ENCODE results near the gene CACNA1B.

Gene CACNA1B

DNA sequence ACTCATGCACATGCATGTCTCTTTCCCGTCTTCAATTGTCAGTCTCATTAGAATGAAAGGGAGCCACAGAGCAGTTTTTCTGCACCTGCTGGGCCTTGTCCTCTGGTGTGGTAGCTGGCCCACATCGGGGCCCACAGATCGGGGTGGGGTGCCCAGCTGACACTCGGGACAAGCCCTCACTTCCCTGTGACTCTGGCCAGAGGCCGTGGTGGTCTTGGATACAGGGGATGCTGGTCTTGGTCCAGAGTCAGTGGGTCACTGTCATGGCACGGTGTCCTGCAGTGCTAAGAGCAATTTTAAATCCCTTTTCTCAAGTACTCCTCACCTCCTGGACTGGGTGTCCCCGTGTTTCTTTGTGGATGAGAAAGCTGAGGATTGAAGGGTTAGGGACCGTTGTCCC, 193.2 kb downstream of the CACNA1B start:
- no peak overlapping the region for H3K14ac ChIP-seq (ENCODE audit: low read length)

DNA sequence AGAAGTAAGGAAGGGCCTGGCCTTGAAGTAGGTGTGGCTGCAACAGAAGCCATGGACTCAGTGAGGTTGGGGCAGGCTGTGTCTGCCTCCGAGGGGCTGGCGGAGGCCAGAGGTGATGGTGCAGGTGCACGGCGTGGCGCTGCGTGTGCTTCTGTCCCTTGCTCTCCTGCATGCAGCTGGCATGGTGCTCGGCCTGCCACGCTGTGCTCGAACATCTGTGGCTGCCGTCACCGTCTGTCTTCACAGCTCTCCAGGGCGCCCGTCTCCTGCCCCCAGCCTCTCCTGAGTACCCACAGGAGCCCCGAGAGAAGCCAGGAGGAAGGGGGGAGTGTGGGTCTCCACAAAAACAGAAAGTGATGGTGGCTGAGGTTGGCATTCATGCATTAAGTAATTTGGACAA, 193.7 kb downstream of the CACNA1B start:
- no CpG with 5 or more reads among the region's 14 CpGs for WGBS, 2 donors (ENCODE audit: extremely low coverage in 2 of 2, insufficient read length in 2 of 2, insufficient replicate concordance in 1 of 2)
- Histone ChIP-seq H2BK120ac (ENCODE audit: low read depth, low read length) (no peak overlapping the region), H2AK5ac (ENCODE audit: low read depth, low read length) (no peak overlapping the region), H2AFZ (ENCODE audit: low read length) (no peak overlapping the region), H3K79me1 (ENCODE audit: low read depth, low read length) (no peaks in the 10 kb centered on the region), H3K27me3 (ENCODE audit: control insufficient read depth in 3 of 3, insufficient read depth in 3 of 3, low read depth in 1 of 3, low read length in 3 of 3) (no peaks in the 10 kb centered on the region), H3K23ac (ENCODE audit: low read depth, low read length, poor library complexity) (no peak overlapping the region), H2BK5ac (ENCODE audit: low read length) (no peak overlapping the region), H3K9me3 (replicated peaks in 1 of 2; ENCODE audit: control insufficient read depth in 2 of 2, insufficient read depth in 1 of 2, low read depth in 1 of 2, low read length in 2 of 2) (peaks cover 0 to 10% of the 10 kb centered on the region in 2 donors), H3K4ac (ENCODE audit: low read length) (no peak overlapping the region), H2BK12ac (ENCODE audit: low read length) (no peak overlapping the region), H3K18ac (ENCODE audit: low read length) (peak overlapping the region; percentile 33), H3K4me3 (ENCODE audit: low read length in 2 of 2) (no peak overlapping the region), H3K14ac (ENCODE audit: low read length) (peak overlapping the region; percentile 6), H4K8ac (ENCODE audit: low read depth, low read length) (no peak overlapping the region), H3K4me1 (ENCODE audit: control insufficient read depth in 2 of 2, insufficient read depth in 1 of 2, low read depth in 1 of 2, low read length in 2 of 2) (peaks cover 4 to 15% of the 10 kb centered on the region in 2 donors), H3K9ac (ENCODE audit: low read depth, low read length, poor library complexity) (no peak overlapping the region), H4K91ac (ENCODE audit: low read depth, low read length, poor library complexity) (no peak overlapping the region), H3K36me3 (replicated peaks in 1 of 2; ENCODE audit: control insufficient read depth in 2 of 2, insufficient read depth in 2 of 2, low read length in 2 of 2) (no peaks in the 10 kb centered on the region), H3K4me2 (ENCODE audit: insufficient read depth, low read length, poor library complexity, severe bottlenecking) (no peak overlapping the region), H2BK15ac (ENCODE audit: low read length) (no peak overlapping the region), H3K27ac (replicated peaks; ENCODE audit: low read length) (no peak overlapping the region)
- DNase-seq (ENCODE audit: low spot score): no peak

More for the DNA sequence above, 193.2 kb downstream of the CACNA1B start:
- Histone ChIP-seq H3K23ac (ENCODE audit: low read depth, low read length, poor library complexity) (no peak overlapping the region), H3K27me3 (ENCODE audit: control insufficient read depth in 3 of 3, insufficient read depth in 3 of 3, low read depth in 1 of 3, low read length in 3 of 3) (no peaks in the 10 kb centered on the region), H2BK12ac (ENCODE audit: low read length) (no peak overlapping the region), H3K4me2 (ENCODE audit: insufficient read depth, low read length, poor library complexity, severe bottlenecking) (no peak overlapping the region), H3K18ac (ENCODE audit: low read length) (peak overlapping the region; percentile 33), H4K91ac (ENCODE audit: low read depth, low read length, poor library complexity) (no peak overlapping the region), H2AFZ (ENCODE audit: low read length) (no peak overlapping the region), H3K9me3 (replicated peaks in 1 of 2; ENCODE audit: control insufficient read depth in 2 of 2, insufficient read depth in 1 of 2, low read depth in 1 of 2, low read length in 2 of 2) (peaks cover 0 to 10% of the 10 kb centered on the region in 2 donors), H4K8ac (ENCODE audit: low read depth, low read length) (no peak overlapping the region), H3K4me3 (ENCODE audit: low read length in 2 of 2) (no peak overlapping the region), H3K79me1 (ENCODE audit: low read depth, low read length) (no peaks in the 10 kb centered on the region), H3K36me3 (replicated peaks in 1 of 2; ENCODE audit: control insufficient read depth in 2 of 2, insufficient read depth in 2 of 2, low read length in 2 of 2) (no peaks in the 10 kb centered on the region), H3K4ac (ENCODE audit: low read length) (no peak overlapping the region), H2AK5ac (ENCODE audit: low read depth, low read length) (no peak overlapping the region), H3K4me1 (ENCODE audit: control insufficient read depth in 2 of 2, insufficient read depth in 1 of 2, low read depth in 1 of 2, low read length in 2 of 2) (peaks cover 4 to 15% of the 10 kb centered on the region in 2 donors), H2BK15ac (ENCODE audit: low read length) (no peak overlapping the region), H3K9ac (ENCODE audit: low read depth, low read length, poor library complexity) (no peak overlapping the region), H3K27ac (replicated peaks; ENCODE audit: low read length) (no peak overlapping the region), H2BK120ac (ENCODE audit: low read depth, low read length) (no peak overlapping the region), H2BK5ac (ENCODE audit: low read length) (no peak overlapping the region)
- WGBS, 2 donors (ENCODE audit: extremely low coverage in 2 of 2, insufficient read length in 2 of 2, insufficient replicate concordance in 1 of 2): no CpG with 5 or more reads among the region's 8 CpGs
- no peak for DNase-seq (ENCODE audit: low spot score)

DNA sequence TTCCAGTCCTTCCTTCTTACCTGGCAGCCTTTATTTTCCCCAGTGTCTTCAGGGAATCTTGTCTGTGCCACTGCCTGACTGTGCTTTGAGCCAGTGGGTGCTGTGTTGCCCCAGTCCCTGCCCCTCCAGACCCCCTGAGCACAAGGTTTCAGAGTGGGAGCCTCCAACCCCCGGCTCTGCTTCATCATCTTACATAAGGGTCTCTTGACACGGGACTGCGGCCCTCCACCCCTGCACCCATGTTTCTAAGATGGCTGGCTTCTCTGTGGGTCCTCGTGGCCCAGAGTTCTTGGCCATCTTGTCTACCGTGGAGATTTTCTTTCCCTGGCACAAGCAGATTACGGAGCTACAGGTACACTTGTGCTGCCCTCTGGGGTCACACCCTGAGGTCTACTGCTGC, 194.1 kb downstream of the CACNA1B start:
- no peak overlapping the region for H4K91ac ChIP-seq (ENCODE audit: low read depth, low read length, poor library complexity)
- no peak overlapping the region for H2BK5ac ChIP-seq (ENCODE audit: low read length)
- peak overlapping the region; percentile 71 for H2AK5ac ChIP-seq (ENCODE audit: low read depth, low read length)
- peaks cover 0 to 10% of the 10 kb centered on the region in 2 donors for H3K9me3 ChIP-seq (replicated peaks in 1 of 2; ENCODE audit: control insufficient read depth in 2 of 2, insufficient read depth in 1 of 2, low read depth in 1 of 2, low read length in 2 of 2)
- H3K36me3 ChIP-seq (replicated peaks in 1 of 2; ENCODE audit: control insufficient read depth in 2 of 2, insufficient read depth in 2 of 2, low read length in 2 of 2): no peaks in the 10 kb centered on the region
- H4K8ac ChIP-seq (ENCODE audit: low read depth, low read length): no peak overlapping the region
- no peak overlapping the region for H3K4me3 ChIP-seq (ENCODE audit: low read length in 2 of 2)
- H2BK15ac ChIP-seq (ENCODE audit: low read length): no peak overlapping the region
- no peak overlapping the region for H3K14ac ChIP-seq (ENCODE audit: low read length)
- no peak overlapping the region for H3K4ac ChIP-seq (ENCODE audit: low read length)
- DNase-seq (ENCODE audit: low spot score): no peak
- H2AFZ ChIP-seq (ENCODE audit: low read length): no peak overlapping the region
- no peak overlapping the region for H3K9ac ChIP-seq (ENCODE audit: low read depth, low read length, poor library complexity)
- H3K27me3 ChIP-seq (ENCODE audit: control insufficient read depth in 3 of 3, insufficient read depth in 3 of 3, low read depth in 1 of 3, low read length in 3 of 3): no peaks in the 10 kb centered on the region
- peaks cover 4 to 15% of the 10 kb centered on the region in 2 donors for H3K4me1 ChIP-seq (ENCODE audit: control insufficient read depth in 2 of 2, insufficient read depth in 1 of 2, low read depth in 1 of 2, low read length in 2 of 2)
- no peak overlapping the region for H3K4me2 ChIP-seq (ENCODE audit: insufficient read depth, low read length, poor library complexity, severe bottlenecking)
- no peak overlapping the region for H3K23ac ChIP-seq (ENCODE audit: low read depth, low read length, poor library complexity)
- no CpG with 5 or more reads among the region's 6 CpGs for WGBS, 2 donors (ENCODE audit: extremely low coverage in 2 of 2, insufficient read length in 2 of 2, insufficient replicate concordance in 1 of 2)
- no peak overlapping the region for H2BK120ac ChIP-seq (ENCODE audit: low read depth, low read length)
- no peak overlapping the region for H2BK12ac ChIP-seq (ENCODE audit: low read length)
- no peaks in the 10 kb centered on the region for H3K79me1 ChIP-seq (ENCODE audit: low read depth, low read length)
- no peak overlapping the region for H3K18ac ChIP-seq (ENCODE audit: low read length)
- H3K27ac ChIP-seq (replicated peaks; ENCODE audit: low read length): no peak overlapping the region

GRCh38 chr9:138072161-138072842, 194.7 kb downstream of the CACNA1B start:
- Histone ChIP-seq H3K36me3 (replicated peaks in 1 of 2; ENCODE audit: control insufficient read depth in 2 of 2, insufficient read depth in 2 of 2, low read length in 2 of 2) (no peaks in the 10 kb centered on the region), H4K8ac (ENCODE audit: low read depth, low read length) (no peak overlapping the region), H3K27ac (replicated peaks; ENCODE audit: low read length) (no peak overlapping the region), H2BK12ac (ENCODE audit: low read length) (no peak overlapping the region), H2BK5ac (ENCODE audit: low read length) (no peak overlapping the region), H3K14ac (ENCODE audit: low read length) (no peak overlapping the region), H3K27me3 (ENCODE audit: control insufficient read depth in 3 of 3, insufficient read depth in 3 of 3, low read depth in 1 of 3, low read length in 3 of 3) (no peaks in the 10 kb centered on the region), H3K9me3 (replicated peaks in 1 of 2; ENCODE audit: control insufficient read depth in 2 of 2, insufficient read depth in 1 of 2, low read depth in 1 of 2, low read length in 2 of 2) (peaks cover 0 to 12% of the 10 kb centered on the region in 2 donors), H3K9ac (ENCODE audit: low read depth, low read length, poor library complexity) (no peak overlapping the region), H2AFZ (ENCODE audit: low read length) (no peak overlapping the region), H2AK5ac (ENCODE audit: low read depth, low read length) (peak overlapping the region; percentile 71), H2BK120ac (ENCODE audit: low read depth, low read length) (no peak overlapping the region), H3K4me1 (ENCODE audit: control insufficient read depth in 2 of 2, insufficient read depth in 1 of 2, low read depth in 1 of 2, low read length in 2 of 2) (peaks cover 4 to 15% of the 10 kb centered on the region in 2 donors), H3K4me3 (ENCODE audit: low read length in 2 of 2) (no peak overlapping the region), H2BK15ac (ENCODE audit: low read length) (no peak overlapping the region), H3K79me1 (ENCODE audit: low read depth, low read length) (no peaks in the 10 kb centered on the region), H3K18ac (ENCODE audit: low read length) (no peak overlapping the region), H3K4ac (ENCODE audit: low read length) (no peak overlapping the region), H3K23ac (ENCODE audit: low read depth, low read length, poor library complexity) (no peak overlapping the region), H3K4me2 (ENCODE audit: insufficient read depth, low read length, poor library complexity, severe bottlenecking) (no peak overlapping the region), H4K91ac (ENCODE audit: low read depth, low read length, poor library complexity) (no peak overlapping the region)
- no peak for DNase-seq (ENCODE audit: low spot score)
- WGBS, 2 donors (ENCODE audit: extremely low coverage in 2 of 2, insufficient read length in 2 of 2, insufficient replicate concordance in 1 of 2): no CpG with 5 or more reads among the region's 12 CpGs
